ENCODE data around the gene NFYA. TPM values are rescaled to one million over a fixed set of nuclear protein-coding genes. Genes with fewer than 3 reads are reported as not detected.

NFYA gene
- total and polyA plus RNA-seq, 2 of the 13 experiments (the other 11 are each of a cell fraction or from before 2014, with no cell fraction given) = 16.0 to 22.9 TPM

GRCh38 chr6:41065550-41066026 lies 7.2 kb upstream of the NFYA start (continued):
- TF ChIP-seq NFYC (CRISPR knock-in tag; IDR thresholded peaks at IDR 0.05) (peak; percentile 0; the same call in 1 of the 2 replicates), ZNF256 (CRISPR knock-in tag; conservative IDR thresholded peaks at IDR 0.05) (no peak), SRSF4 (IDR thresholded peaks at IDR 0.05; ENCODE audit: low read depth, low read length, poor library complexity, severe bottlenecking) (no peak), ZNF383 (CRISPR knock-in tag; IDR thresholded peaks at IDR 0.05; ENCODE audit: borderline replicate concordance) (no peak), TEAD3 (CRISPR knock-in tag; optimal IDR thresholded peaks at IDR 0.05; ENCODE audit: borderline replicate concordance) (no peak), PRDM15 (CRISPR knock-in tag; IDR thresholded peaks at IDR 0.05) (peak; percentile 73; the same call in 1 of the 2 replicates), ZNF546 (CRISPR knock-in tag; conservative IDR thresholded peaks at IDR 0.05) (no peak), RFX1 (IDR thresholded peaks at IDR 0.05) (no peak), PATZ1 (CRISPR knock-in tag; IDR thresholded peaks at IDR 0.05) (peak; percentile 80), ZFX (CRISPR knock-in tag; IDR thresholded peaks at IDR 0.05; ENCODE audit: low read depth) (no peak), RNF219 (CRISPR knock-in tag; IDR thresholded peaks at IDR 0.05) (no peak), CEBPG (CRISPR knock-in tag; IDR thresholded peaks at IDR 0.05) (peak; percentile 73), NCOA2 (CRISPR knock-in tag; IDR thresholded peaks at IDR 0.05) (peak; percentile 93), FOXA3 (CRISPR knock-in tag; IDR thresholded peaks at IDR 0.05) (peak; percentile 75), ZNF282 (IDR thresholded peaks at IDR 0.05; ENCODE audit: partially characterized antibody) (no peak), ZNF782 (CRISPR knock-in tag; IDR thresholded peaks at IDR 0.05; ENCODE audit: borderline replicate concordance) (no peak), KDM3A (CRISPR knock-in tag; IDR thresholded peaks at IDR 0.05; ENCODE audit: low read depth) (no peak), FOXK1 (CRISPR knock-in tag; IDR thresholded peaks at IDR 0.05; ENCODE audit: borderline replicate concordance, low read depth) (peak; percentile 74; the same call in 1 of the 2 replicates), ZNF563 (CRISPR knock-in tag; IDR thresholded peaks at IDR 0.05) (no peak), HES4 (CRISPR knock-in tag; IDR thresholded peaks at IDR 0.05; ENCODE audit: borderline replicate concordance) (no peak), HINFP (CRISPR knock-in tag; IDR thresholded peaks at IDR 0.05; ENCODE audit: low read depth) (no peak), ELF4 (CRISPR knock-in tag; IDR thresholded peaks at IDR 0.05; ENCODE audit: borderline replicate concordance) (peak; percentile 26; the same call in 1 of the 2 replicates), RCOR2 (CRISPR knock-in tag; IDR thresholded peaks at IDR 0.05) (peak; percentile 86)
